Neural progenitor cell (in vitro differentiated cells): ENCODE results near the gene DHTKD1. TPM values are rescaled to one million over a fixed set of nuclear protein-coding genes. Genes with fewer than 3 reads are reported as not detected.
A peak's percentile ranks its signal among the peaks of the same experiment; 100 is the strongest.

Experiments used
- DNase-seq: peaks from one replicate; pipeline ENCODE4 v3.0.0-alpha.2; 2016; ENCODE audit warnings: low spot score
- H2AFZ ChIP-seq: fragments of 200-600 bp; sonication (generic); replicated peaks from 2 replicates; pipeline ENCODE4 v1.6.1; 2016; ENCODE audit warnings: antibody characterized with exemption
- H3F3A ChIP-seq: fragments of 200-600 bp; sonication (generic); 2 replicates; pipeline ENCODE4 v1.6.1; 2016; ENCODE audit warnings: antibody characterized with exemption, low read depth
- H3K27ac ChIP-seq: fragments of 200-600 bp; sonication (generic); 2 replicates; pipeline ENCODE4 v1.5.1; 2016; ENCODE audit warnings: mild to moderate bottlenecking
- H3K27me3 ChIP-seq: fragments of 200-600 bp; sonication (generic); 2 replicates; pipeline ENCODE4 v1.6.1; 2016; ENCODE audit warnings: mild to moderate bottlenecking, moderate library complexity
- H3K36me3 ChIP-seq: fragments of 200-600 bp; sonication (generic); 2 replicates; pipeline ENCODE4 v1.5.1; 2016
- H3K4me1 ChIP-seq: fragments of 200-600 bp; sonication (generic); 2 replicates; pipeline ENCODE4 v1.6.1; 2016; ENCODE audit warnings: mixed run types
- H3K4me2 ChIP-seq: fragments of 200-600 bp; sonication (generic); 2 replicates; pipeline ENCODE4 v1.6.1; 2016
- H3K4me3 ChIP-seq: fragments of 200-600 bp; sonication (generic); 2 replicates; pipeline ENCODE4 v1.5.1; 2016
- H3K79me2 ChIP-seq: fragments of 200-600 bp; sonication (generic); 2 replicates; pipeline ENCODE4 v1.6.1; 2016; ENCODE audit warnings: low read depth
- H3K9ac ChIP-seq: fragments of 200-600 bp; sonication (generic); 2 replicates; pipeline ENCODE4 v1.6.1; 2016
- H3K9me3 ChIP-seq: fragments of 200-600 bp; sonication (generic); 2 replicates; pipeline ENCODE4 v1.5.1; 2016; ENCODE audit warnings: low read depth
- H4K20me1 ChIP-seq: fragments of 200-600 bp; sonication (generic); 2 replicates; pipeline ENCODE4 v1.6.1; 2016; ENCODE audit warnings: low read depth
- H3K27ac Mint-ChIP-seq: 3 replicates; pipeline ENCODE4 v1.8.0; 2021; ENCODE audit warnings: mixed read lengths
- H3K27me3 Mint-ChIP-seq: 2 replicates; pipeline ENCODE4 v1.8.0; 2022; ENCODE audit warnings: low read depth, mild to moderate bottlenecking, inconsistent platforms, moderate library complexity, mixed read lengths; ENCODE audit not compliant: insufficient read depth
- H3K36me3 Mint-ChIP-seq: 3 replicates; pipeline ENCODE4 v1.8.0; 2021; ENCODE audit warnings: mixed read lengths
- H3K4me1 Mint-ChIP-seq: 3 replicates; pipeline ENCODE4 v1.8.0; 2021; ENCODE audit warnings: mixed read lengths
- H3K4me3 Mint-ChIP-seq: 3 replicates; pipeline ENCODE4 v1.8.0; 2021; ENCODE audit warnings: mild to moderate bottlenecking, moderate library complexity, mixed read lengths
- H3K9me3 Mint-ChIP-seq: 3 replicates; pipeline ENCODE4 v1.8.0; 2020; ENCODE audit warnings: mixed read lengths
- CTCF ChIP-seq: fragments of 200-600 bp; sonication (generic); IDR thresholded peaks from 2 replicates; pipeline ENCODE4 v1.5.1; 2017; ENCODE audit warnings: antibody characterized with exemption, mild to moderate bottlenecking
- EZH2 ChIP-seq: fragments of 200-600 bp; sonication (generic); IDR thresholded peaks from 2 replicates; pipeline ENCODE4 v1.6.1; 2017; ENCODE audit warnings: antibody characterized with exemption, mild to moderate bottlenecking, moderate library complexity
- EZH2phosphoT487 ChIP-seq: fragments of 200-600 bp; sonication (generic); IDR thresholded peaks from 2 replicates; pipeline ENCODE4 v1.6.1; 2017; ENCODE audit warnings: antibody characterized with exemption
- total RNA-seq: library from RNA; depleted of rRNA; stranded (reverse); fragments of >200 nt; gene quantifications from 2 replicates; pipeline ENCODE4 v1.2.3, GENCODE V29; 2015; ENCODE audit warnings: low replicate concordance

The DHTKD1 gene
- total RNA-seq, 1 donor from 2014 or later = 62.0 TPM

- peak overlapping the region; percentile 99 for H3K27ac ChIP-seq
- no peaks in the 10 kb centered on the region for H3K36me3 ChIP-seq
- Mint-ChIP-seq H3K9me3 (no peaks in the 10 kb centered on the region), H3K4me3 (peak overlapping the region; percentile 96), H3K27me3 (peaks cover 4% of the 10 kb centered on the region), H3K4me1 (peaks cover 19% of the 10 kb centered on the region), H3K27ac (peak overlapping the region; percentile 98), H3K36me3 (no peaks in the 10 kb centered on the region)
- TF ChIP-seq EZH2phosphoT487 (no peak), CTCF (no peak), EZH2 (no peak)
- peaks cover 13% of the 10 kb centered on the region for H3K4me1 ChIP-seq
- H3K27me3 ChIP-seq = no peaks in the 10 kb centered on the region
- peak overlapping the region; percentile 83 for H2AFZ ChIP-seq
- peak overlapping the region; percentile 95 for H3K4me3 ChIP-seq
- no peaks in the 10 kb centered on the region for H3K9me3 ChIP-seq
- peak overlapping the region; percentile 98 for H3K9ac ChIP-seq
- peak overlapping the region; percentile 81 for H3K4me2 ChIP-seq
- H3F3A ChIP-seq = peaks cover 6% of the 10 kb centered on the region
- H3K79me2 ChIP-seq = peaks cover 51% of the 10 kb centered on the region
- H4K20me1 ChIP-seq = peaks cover 15% of the 10 kb centered on the region
- DNase-seq = no peak
These were observed 26.4 kb upstream of the DHTKD1 start for GRCh38 chr10:12042409-12042796.

- Mint-ChIP-seq H3K27me3 (peaks cover 4% of the 10 kb centered on the region), H3K36me3 (no peaks in the 10 kb centered on the region), H3K9me3 (no peaks in the 10 kb centered on the region), H3K4me1 (peaks cover 19% of the 10 kb centered on the region), H3K27ac (peak within 1 kb of the TSS; percentile 100), H3K4me3 (peak within 1 kb of the TSS; percentile 96)
- Histone ChIP-seq H3K9me3 (no peaks in the 10 kb centered on the region), H4K20me1 (peaks cover 15% of the 10 kb centered on the region), H3K4me1 (peaks cover 13% of the 10 kb centered on the region), H3K4me2 (peak within 1 kb of the TSS; percentile 81), H3K4me3 (peak within 1 kb of the TSS; percentile 95), H3K79me2 (peaks cover 45% of the 10 kb centered on the region), H3K36me3 (no peaks in the 10 kb centered on the region), H2AFZ (peak within 1 kb of the TSS; percentile 96), H3K9ac (peak within 1 kb of the TSS; percentile 98), H3F3A (peaks cover 6% of the 10 kb centered on the region), H3K27ac (peak within 1 kb of the TSS; percentile 99), H3K27me3 (no peaks in the 10 kb centered on the region)
- peak; percentile 97 for DNase-seq
- TF ChIP-seq CTCF (no peak), EZH2phosphoT487 (no peak), EZH2 (no peak)
These were observed 25.7 kb upstream of the DHTKD1 start, which contains the start of gene UPF2 for GRCh38 chr10:12042797-12043651. Gene UPF2 (minus strand): TSS chr10:12042809. CDS start chr10:12035423, 7,386 bp downstream.

- Mint-ChIP-seq H3K9me3 (no peaks in the 10 kb centered on the region), H3K4me3 (no peak overlapping the region), H3K36me3 (no peaks in the 10 kb centered on the region), H3K27me3 (peaks cover 7% of the 10 kb centered on the region), H3K4me1 (peaks cover 16% of the 10 kb centered on the region), H3K27ac (no peak overlapping the region)
- Histone ChIP-seq H3K9me3 (no peaks in the 10 kb centered on the region), H4K20me1 (peaks cover 13% of the 10 kb centered on the region), H3K27me3 (no peaks in the 10 kb centered on the region), H3K9ac (no peak overlapping the region), H3K79me2 (peaks cover 19% of the 10 kb centered on the region), H3K36me3 (no peaks in the 10 kb centered on the region), H3F3A (peaks cover 6% of the 10 kb centered on the region), H3K4me3 (no peak overlapping the region), H3K27ac (no peak overlapping the region), H2AFZ (peak overlapping the region; percentile 34), H3K4me2 (no peak overlapping the region), H3K4me1 (peaks cover 10% of the 10 kb centered on the region)
- TF ChIP-seq EZH2 (no peak), EZH2phosphoT487 (no peak), CTCF (no peak)
- DNase-seq = no peak
These were observed 23.2 kb upstream of the DHTKD1 start for GRCh38 chr10:12045596-12045995.
